SU-DHL-6 (cell line): ENCODE results near the gene PSMA6.

ENCODE experiments used
- CTCF ChIP-seq: fragments of 200-600 bp; sonication (generic); IDR thresholded peaks from one replicate; pipeline ENCODE4 v1.5.1; 2017; ENCODE audit warnings: antibody characterized with exemption, mild to moderate bottlenecking, low read length, moderate library complexity; ENCODE audit not compliant: insufficient read depth, poor library complexity, severe bottlenecking
- EZH2phosphoT487 ChIP-seq: fragments of 200-600 bp; sonication (generic), shearing (Covaris generic); conservative IDR thresholded peaks from 2 replicates; pipeline ENCODE4 v1.6.1; 2018; ENCODE audit warnings: mild to moderate bottlenecking, antibody characterized with exemption, low read length, moderate library complexity, mixed read lengths

DNA sequence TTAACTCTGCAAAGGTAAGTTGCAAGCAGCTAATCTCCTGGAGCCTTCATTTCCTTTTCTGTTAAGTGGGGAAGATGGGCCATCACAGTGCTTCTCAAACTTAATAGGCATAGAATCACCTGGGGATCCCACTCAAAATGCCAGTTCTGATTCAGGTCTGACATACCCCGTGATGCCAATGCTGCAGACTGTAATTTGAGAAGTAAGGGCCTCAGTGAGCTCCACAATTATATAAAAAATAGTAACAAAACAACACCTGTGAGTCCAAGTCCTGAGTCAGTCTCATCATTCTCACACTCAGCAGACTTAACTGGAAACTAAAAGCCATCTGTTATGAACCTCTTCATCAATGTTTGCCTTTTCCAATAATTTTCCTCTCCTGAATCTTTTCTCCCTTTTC is 10.8 kb upstream of the PSMA6 start:
- no peak for TF ChIP-seq CTCF
- no peak for TF ChIP-seq EZH2phosphoT487
